Suprapubic skin (tissue), 4 donors: Measurements from ENCODE around the gene CLDN20. TPM values are rescaled to one million over a fixed set of nuclear protein-coding genes. Genes with fewer than 3 reads are reported as not detected.
"Not testable (repeated sequence)": the region's sequence is repeated elsewhere in the genome, so short reads cannot be mapped to it uniquely, and the experiment has no call there.

Experiments used
- DNase-seq, 2 donors: peaks; one replicate each; pipeline ENCODE4 v3.0.0-alpha.2; 2019; ENCODE audit warnings: low spot score in 2 of 2
- H3K27ac ChIP-seq: fragments of 200-600 bp; sonication (generic); one replicate; pipeline ENCODE4 v1.5.1; 2019
- H3K27me3 ChIP-seq: fragments of 200-600 bp; sonication (generic); one replicate; pipeline ENCODE4 v1.5.1; 2019
- H3K36me3 ChIP-seq: fragments of 200-600 bp; sonication (generic); one replicate; pipeline ENCODE4 v1.5.1; 2019
- H3K4me1 ChIP-seq: fragments of 200-600 bp; sonication (generic); one replicate; pipeline ENCODE4 v1.5.1; 2019
- H3K4me3 ChIP-seq: fragments of 200-600 bp; sonication (generic); one replicate; pipeline ENCODE4 v1.5.1; 2019; ENCODE audit warnings: mild to moderate bottlenecking
- H3K9me3 ChIP-seq: fragments of 200-600 bp; sonication (generic); one replicate; pipeline ENCODE4 v1.5.1; 2019
- EP300 ChIP-seq: sonication (generic); formaldehyde crosslinking; IDR thresholded peaks from one replicate; pipeline ENCODE4 v1.6.1; 2017; ENCODE audit warnings: antibody characterized with exemption
- POLR2A ChIP-seq, 2 donors: fragments of 450-650 bp; IDR thresholded peaks; one replicate each; pipeline ENCODE4 v1.6.1; 2017; ENCODE audit warnings: antibody characterized with exemption in 2 of 2, mild to moderate bottlenecking in 2 of 2, moderate library complexity in 2 of 2
- POLR2AphosphoS5 ChIP-seq, 3 donors: sonication (generic); formaldehyde crosslinking; IDR thresholded peaks; one replicate each; pipeline ENCODE4 v1.6.1; 2017; ENCODE audit warnings: antibody characterized with exemption in 3 of 3
- WGBS: methylation state at CpG from one replicate; pipeline ENCODE4 v1.1.5; 2018; 5-methylcytosine and 5-hydroxymethylcytosine counted together
- total RNA-seq, 4 donors: library from RNA; depleted of rRNA; stranded (reverse); fragments of >200 nt; gene quantifications; one replicate each; pipeline ENCODE4 v1.1.0, GENCODE V29; 2016
- TF ChIP-seq, protein P1 (sequence below), 2 donors: fragments of 200-600 bp in 1 of 2; fragments of 450-650 bp in 1 of 2; sonication (generic) in 1 of 2; IDR thresholded peaks; one replicate each; pipeline ENCODE4 v1.5.1; 2016 to 2019; ENCODE audit warnings: antibody characterized with exemption in 2 of 2, mild to moderate bottlenecking in 1 of 2, moderate library complexity in 1 of 2

Gene CLDN20
- total RNA-seq, 4 donors from 2014 or later: not detected

GRCh38 chr6:155311583-155311982 is 47.8 kb downstream of the CLDN20 start:
- peaks cover 19% of the 10 kb centered on the region for H3K36me3 ChIP-seq
- no peak overlapping the region for H3K4me3 ChIP-seq
- no peaks in the 10 kb centered on the region for H3K9me3 ChIP-seq
- WGBS: 89% methylated on average over 2 of the region's 2 CpGs
- TF ChIP-seq, protein P1, sequence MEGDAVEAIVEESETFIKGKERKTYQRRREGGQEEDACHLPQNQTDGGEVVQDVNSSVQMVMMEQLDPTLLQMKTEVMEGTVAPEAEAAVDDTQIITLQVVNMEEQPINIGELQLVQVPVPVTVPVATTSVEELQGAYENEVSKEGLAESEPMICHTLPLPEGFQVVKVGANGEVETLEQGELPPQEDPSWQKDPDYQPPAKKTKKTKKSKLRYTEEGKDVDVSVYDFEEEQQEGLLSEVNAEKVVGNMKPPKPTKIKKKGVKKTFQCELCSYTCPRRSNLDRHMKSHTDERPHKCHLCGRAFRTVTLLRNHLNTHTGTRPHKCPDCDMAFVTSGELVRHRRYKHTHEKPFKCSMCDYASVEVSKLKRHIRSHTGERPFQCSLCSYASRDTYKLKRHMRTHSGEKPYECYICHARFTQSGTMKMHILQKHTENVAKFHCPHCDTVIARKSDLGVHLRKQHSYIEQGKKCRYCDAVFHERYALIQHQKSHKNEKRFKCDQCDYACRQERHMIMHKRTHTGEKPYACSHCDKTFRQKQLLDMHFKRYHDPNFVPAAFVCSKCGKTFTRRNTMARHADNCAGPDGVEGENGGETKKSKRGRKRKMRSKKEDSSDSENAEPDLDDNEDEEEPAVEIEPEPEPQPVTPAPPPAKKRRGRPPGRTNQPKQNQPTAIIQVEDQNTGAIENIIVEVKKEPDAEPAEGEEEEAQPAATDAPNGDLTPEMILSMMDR (IDR thresholded peaks at IDR 0.05): no peak
- TF ChIP-seq POLR2A (IDR thresholded peaks at IDR 0.05) (no peak), EP300 (no peak), POLR2AphosphoS5 (IDR thresholded peaks at IDR 0.05) (no peak)
- no peak overlapping the region for H3K27ac ChIP-seq
- DNase-seq: no peak
- H3K4me1 ChIP-seq: peaks cover 17% of the 10 kb centered on the region
- no peaks in the 10 kb centered on the region for H3K27me3 ChIP-seq

GRCh38 chr6:155312950-155313349 is 49.1 kb downstream of the CLDN20 start:
- H3K36me3 ChIP-seq, H3K4me3 ChIP-seq, H3K27ac ChIP-seq, DNase-seq, H3K9me3 ChIP-seq, H3K27me3 ChIP-seq: not testable (repeated sequence)
- peaks cover 17% of the 10 kb centered on the region for H3K4me1 ChIP-seq
- 91% methylated on average over 7 of the region's 7 CpGs for WGBS

GRCh38 chr6:155313602-155314091 is 49.8 kb downstream of the CLDN20 start:
- 1% methylated on average over 15 of the region's 15 CpGs for WGBS
- no peak for DNase-seq
- TF ChIP-seq, protein P1 (IDR thresholded peaks at IDR 0.05): no peak
- TF ChIP-seq POLR2AphosphoS5 (IDR thresholded peaks at IDR 0.05): no peak
- Histone ChIP-seq H3K27me3 (no peaks in the 10 kb centered on the region), H3K36me3 (peaks cover 5% of the 10 kb centered on the region), H3K4me3 (peak overlapping the region; percentile 77), H3K4me1 (peaks cover 17% of the 10 kb centered on the region), H3K27ac (peak overlapping the region; percentile 81), H3K9me3 (no peaks in the 10 kb centered on the region)

DNA sequence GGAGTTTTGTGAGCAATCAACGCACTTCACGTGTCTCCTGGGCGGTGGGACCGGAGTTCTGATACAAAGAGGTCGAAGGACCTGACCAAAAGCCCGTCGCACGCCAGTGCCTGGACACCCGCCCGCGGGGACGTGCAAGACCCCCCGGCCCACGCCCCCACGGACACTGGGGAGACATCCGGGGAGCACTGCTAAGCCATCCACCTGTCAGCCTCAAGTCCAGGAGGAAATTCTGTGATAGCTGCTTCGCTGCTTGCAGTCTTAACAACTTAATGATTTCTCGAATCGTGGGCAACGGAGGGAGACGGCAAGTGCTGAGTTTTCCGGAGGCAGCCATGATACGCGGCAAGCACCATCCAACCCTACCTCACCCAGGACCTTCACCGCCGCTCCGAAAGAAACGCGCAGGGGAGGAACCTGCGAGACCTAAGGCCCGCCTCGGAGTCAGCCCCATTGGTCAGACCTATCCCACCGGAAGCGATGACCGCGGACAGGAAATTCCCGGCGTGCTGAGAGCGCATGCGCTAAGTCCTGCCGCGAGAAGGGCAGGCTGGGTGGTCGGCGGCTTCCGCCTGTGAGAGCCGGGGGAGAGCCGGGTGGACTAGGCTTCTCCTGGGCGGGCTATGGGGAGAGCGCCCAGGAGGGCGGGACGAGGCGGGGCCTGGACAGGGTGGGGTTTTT is 50.4 kb downstream of the CLDN20 start, which contains the start of gene TFB1M:
Gene TFB1M, minus strand, starts transcription at position 393 of the 681 bp plus-strand sequence. Its CDS starts 56 bp downstream, at position 337.
- Histone ChIP-seq H3K36me3 (peaks cover 3% of the 10 kb centered on the region), H3K27me3 (no peaks in the 10 kb centered on the region), H3K27ac (peak within 1 kb of the TSS; percentile 81), H3K4me3 (peak within 1 kb of the TSS; percentile 77), H3K4me1 (peaks cover 17% of the 10 kb centered on the region), H3K9me3 (no peaks in the 10 kb centered on the region)
- under 1% methylated on average over 49 of the region's 52 CpGs for WGBS
- TF ChIP-seq POLR2A (IDR thresholded peaks at IDR 0.05) (peak; percentile 41 to 82), POLR2AphosphoS5 (IDR thresholded peaks at IDR 0.05) (peak in 1 of 3 donors; percentile 67)
- TF ChIP-seq, protein P1 (IDR thresholded peaks at IDR 0.05): no peak
- DNase-seq: peak; percentile 99

GRCh38 chr6:155314773-155315515 is 51.1 kb downstream of the CLDN20 start:
- peaks cover 17% of the 10 kb centered on the region for H3K4me1 ChIP-seq
- DNase-seq: peak in 1 of 2 donors; percentile 82
- H3K36me3 ChIP-seq: no peaks in the 10 kb centered on the region
- H3K27me3 ChIP-seq: no peaks in the 10 kb centered on the region
- no peaks in the 10 kb centered on the region for H3K9me3 ChIP-seq
- WGBS: 2% methylated on average over 20 of the region's 20 CpGs
- H3K27ac ChIP-seq: peak overlapping the region; percentile 81
- peak overlapping the region; percentile 77 for H3K4me3 ChIP-seq
- TF ChIP-seq EP300 (no peak), POLR2A (IDR thresholded peaks at IDR 0.05) (no peak), POLR2AphosphoS5 (IDR thresholded peaks at IDR 0.05) (peak in 2 of 3 donors; percentile 29 to 72)
- TF ChIP-seq, protein P1 (IDR thresholded peaks at IDR 0.05): no peak
